ENCODE data around the gene ASTN1.

Gene ASTN1

GRCh38 chr1:176893625-176894352 is 270.7 kb downstream of the ASTN1 start:
- TF ChIP-seq CTCF (IDR thresholded peaks at IDR 0.05; ENCODE audit: control extremely low read depth, extremely low read depth, low read depth, missing control alignments) = no peak
- no peak for DNase-seq (ENCODE audit: extremely low spot score)
- ChIA-PET POLR2A (no interaction called here), CTCF (interaction anchor here (1.6 to 2.5 kb wide), 5 partner anchors 14 to 333 kb away, joined by 4 to 11 read pairs (median 6); no protein-coding TSS in a partner anchor)

- no peak for TF ChIP-seq CTCF (IDR thresholded peaks at IDR 0.05; ENCODE audit: control extremely low read depth, extremely low read depth, low read depth, missing control alignments)
- ChIA-PET POLR2A (no interaction called here), CTCF (interaction anchor here (1.2 kb wide), 1 partner anchor 328 kb away, joined by 3 read pairs; no protein-coding TSS in a partner anchor)
- no peak for DNase-seq (ENCODE audit: extremely low spot score)
Measured at GRCh38 chr1:176888471-176889032, 276.0 kb downstream of the ASTN1 start.

GRCh38 chr1:176885751-176886150 is 278.8 kb downstream of the ASTN1 start:
- no peak for DNase-seq (ENCODE audit: extremely low spot score)
- no peak for TF ChIP-seq CTCF (IDR thresholded peaks at IDR 0.05; ENCODE audit: control extremely low read depth, extremely low read depth, low read depth, missing control alignments)
- CTCF ChIA-PET = interaction anchor here (1.1 to 1.8 kb wide), 2 partner anchors 10 to 13 kb away, joined by 4 to 7 read pairs; no protein-coding TSS in a partner anchor
- POLR2A ChIA-PET = no interaction called here

- ChIA-PET POLR2A (no interaction called here), CTCF (interaction anchor here (1.8 kb wide), 1 partner anchor 13 kb away, joined by 7 read pairs; no protein-coding TSS in a partner anchor)
- DNase-seq (ENCODE audit: extremely low spot score) = no peak
- no peak for TF ChIP-seq CTCF (IDR thresholded peaks at IDR 0.05; ENCODE audit: control extremely low read depth, extremely low read depth, low read depth, missing control alignments)
Measured at GRCh38 chr1:176885341-176885740, 279.2 kb downstream of the ASTN1 start.

- CTCF ChIA-PET = interaction anchor here (1.8 kb wide), 1 partner anchor 14 kb away, joined by 7 read pairs; no protein-coding TSS in a partner anchor
- DNase-seq (ENCODE audit: extremely low spot score) = no peak
- TF ChIP-seq CTCF (IDR thresholded peaks at IDR 0.05; ENCODE audit: control extremely low read depth, extremely low read depth, low read depth, missing control alignments) = no peak
- POLR2A ChIA-PET = no interaction called here
Measured at GRCh38 chr1:176884911-176885310, 279.6 kb downstream of the ASTN1 start.

GRCh38 chr1:176884286-176884685 is 280.2 kb downstream of the ASTN1 start:
- no peak for DNase-seq (ENCODE audit: extremely low spot score)
- ChIA-PET POLR2A (no interaction called here), CTCF (interaction anchor here (1.5 to 1.9 kb wide), 3 partner anchors 14 to 1730 kb away, joined by 3 to 7 read pairs (median 5); no protein-coding TSS in a partner anchor)
- no peak for TF ChIP-seq CTCF (IDR thresholded peaks at IDR 0.05; ENCODE audit: control extremely low read depth, extremely low read depth, low read depth, missing control alignments)

All from GM10248 (cell line).